Small intestine (tissue), 7 donors: Measurements from ENCODE around the gene GNAZ. TPM values are rescaled to one million over a fixed set of nuclear protein-coding genes. Genes with fewer than 3 reads are reported as not detected.

Source experiments
- DNase-seq, 2 donors: peaks; one replicate each; pipeline versions ENCODE4 v3.0.0 to v3.0.0-alpha.2; 2013
- FAIRE-seq: peaks from 2 replicates; lab custom pipeline; 2012; peaks lifted over from hg19 to GRCh38; lab: Jason Lieb, UNC
- H3K27ac ChIP-seq, 3 donors: one replicate each; pipeline ENCODE4 v1.5.1; 2013; ENCODE audit warnings: low read length in 2 of 3, mild to moderate bottlenecking in 2 of 3, control low read depth in 1 of 3, inconsistent platforms in 1 of 3, low read depth in 1 of 3, moderate library complexity in 1 of 3
- H3K27me3 ChIP-seq, 3 donors: one replicate each; pipeline ENCODE4 v1.6.1; 2013; ENCODE audit warnings: low read length in 3 of 3, inconsistent platforms in 1 of 3; ENCODE audit not compliant: control insufficient read depth in 3 of 3, insufficient read depth in 3 of 3
- H3K36me3 ChIP-seq, 3 donors: one replicate each; pipeline ENCODE4 v1.6.1; 2013; ENCODE audit warnings: low read length in 3 of 3, inconsistent platforms in 1 of 3, low read depth in 1 of 3, mild to moderate bottlenecking in 1 of 3, moderate library complexity in 1 of 3; ENCODE audit not compliant: control insufficient read depth in 3 of 3, insufficient read depth in 2 of 3
- H3K4me1 ChIP-seq, 3 donors: one replicate each; pipeline ENCODE4 v1.6.1; 2013; ENCODE audit warnings: low read length in 2 of 3, inconsistent platforms in 1 of 3, low read depth in 1 of 3, mild to moderate bottlenecking in 1 of 3, moderate library complexity in 1 of 3; ENCODE audit not compliant: control insufficient read depth in 3 of 3, insufficient read depth in 2 of 3
- H3K4me3 ChIP-seq, 3 donors: one replicate each; pipeline ENCODE4 v1.5.1; 2013; ENCODE audit warnings: low read length in 3 of 3, control low read depth in 1 of 3, inconsistent platforms in 1 of 3, low read depth in 1 of 3, mild to moderate bottlenecking in 1 of 3, moderate library complexity in 1 of 3
- H3K9me3 ChIP-seq, 2 donors: one replicate each; pipeline ENCODE4 v1.6.1; 2013; ENCODE audit warnings: low read depth in 1 of 2, low read length in 1 of 2; ENCODE audit not compliant: control insufficient read depth in 2 of 2, insufficient read depth in 1 of 2
- WGBS, 3 donors: extraction: QIAGEN DNeasy Blood & Tissue Kit; methylation state at CpG; one replicate each; pipeline ENCODE4 v1.1.7; 2013; 5-methylcytosine and 5-hydroxymethylcytosine counted together
- polyA plus RNA-seq, 4 donors: library from polyadenylated mRNA; stranded (reverse) in 3 of 4; unstranded in 1 of 4; fragments of 200-250 nt in 3 of 4; fragments of 120-200 nt in 1 of 4; gene quantifications; one replicate each; pipeline versions ENCODE4 v1.2.1 to v1.2.3, GENCODE V29; 2013
- donor health status: healthy with polysubstance abuse.
- donor health status: control.
- donor health status: control.
- donor health status: Bipolar disorder and iron deficiency.
- donor health status: healthy.

The GNAZ gene
- polyA plus RNA-seq, 4 donors, result 0.55 to 3.6 (median 2.7) TPM

DNA sequence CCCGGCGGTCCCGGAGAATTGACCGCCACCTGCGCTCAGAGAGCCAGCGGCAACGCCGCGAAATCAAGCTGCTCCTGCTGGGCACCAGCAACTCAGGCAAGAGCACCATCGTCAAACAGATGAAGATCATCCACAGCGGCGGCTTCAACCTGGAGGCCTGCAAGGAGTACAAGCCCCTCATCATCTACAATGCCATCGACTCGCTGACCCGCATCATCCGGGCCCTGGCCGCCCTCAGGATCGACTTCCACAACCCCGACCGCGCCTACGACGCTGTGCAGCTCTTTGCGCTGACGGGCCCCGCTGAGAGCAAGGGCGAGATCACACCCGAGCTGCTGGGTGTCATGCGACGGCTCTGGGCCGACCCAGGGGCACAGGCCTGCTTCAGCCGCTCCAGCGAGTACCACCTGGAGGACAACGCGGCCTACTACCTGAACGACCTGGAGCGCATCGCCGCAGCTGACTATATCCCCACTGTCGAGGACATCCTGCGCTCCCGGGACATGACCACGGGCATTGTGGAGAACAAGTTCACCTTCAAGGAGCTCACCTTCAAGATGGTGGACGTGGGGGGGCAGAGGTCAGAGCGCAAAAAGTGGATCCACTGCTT, 25.5 kb downstream of the GNAZ start:
- FAIRE-seq (no peak), DNase-seq (no peak)
- Histone ChIP-seq H3K4me3 (no peak overlapping the region), H3K36me3 (no peaks in the 10 kb centered on the region), H3K27me3 (no peaks in the 10 kb centered on the region), H3K27ac (no peak overlapping the region), H3K9me3 (no peaks in the 10 kb centered on the region), H3K4me1 (no peaks in the 10 kb centered on the region)
- WGBS, 3 donors, result 95 to 96% (median 96%) methylated on average over 43 to 45 of the region's 45 CpGs

DNA sequence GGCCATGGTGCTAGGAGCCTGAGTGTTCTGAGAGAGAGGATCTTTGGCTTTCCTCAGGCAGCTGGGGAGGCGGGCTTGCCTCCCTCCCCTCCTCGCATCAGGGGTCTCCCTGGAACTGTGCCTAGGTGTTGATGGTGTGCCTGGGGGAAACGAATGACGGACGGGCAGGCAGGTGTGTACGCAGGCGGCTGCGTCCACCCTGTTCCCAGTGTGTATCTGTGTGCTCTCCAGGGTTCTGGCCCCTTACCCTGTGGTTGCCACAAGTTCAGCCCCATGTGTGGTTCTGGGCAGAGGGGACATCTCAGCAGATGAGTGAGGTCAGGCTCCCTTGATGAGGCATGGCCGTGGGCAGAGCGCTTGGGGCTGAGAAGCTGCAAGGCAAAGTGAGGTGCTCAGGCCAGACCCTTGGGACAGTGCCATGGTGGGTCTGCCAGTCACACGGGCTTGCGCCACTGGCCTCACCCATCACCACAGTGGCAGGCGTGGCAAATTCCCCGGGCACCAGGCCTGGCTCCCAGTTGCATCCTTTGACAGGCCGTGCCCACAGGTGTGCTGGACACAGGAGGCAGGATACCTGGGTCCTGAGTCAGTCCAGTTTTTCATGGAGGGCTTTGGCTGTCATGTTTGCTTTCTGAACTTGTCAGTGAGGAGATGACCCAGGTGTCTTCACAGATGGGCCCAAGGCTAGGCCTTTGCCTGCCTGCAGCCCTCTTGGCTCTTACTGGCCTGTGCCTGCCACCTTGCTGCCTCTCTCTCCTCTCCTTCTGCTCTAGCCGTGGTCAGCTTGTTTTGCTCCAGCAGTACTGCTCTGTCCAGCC, 27.3 kb downstream of the GNAZ start:
- H3K4me3 ChIP-seq, result no peak overlapping the region
- DNase-seq, result no peak
- no peak for FAIRE-seq
- H3K27ac ChIP-seq, result peak overlapping the region in 1 of 3 donors; percentile 22
- 88 to 94% (median 90%) methylated on average over 14 to 16 of the region's 16 CpGs for WGBS, 3 donors
- no peaks in the 10 kb centered on the region for H3K36me3 ChIP-seq
- no peaks in the 10 kb centered on the region for H3K9me3 ChIP-seq
- H3K4me1 ChIP-seq, result no peaks in the 10 kb centered on the region
- no peaks in the 10 kb centered on the region for H3K27me3 ChIP-seq

DNA sequence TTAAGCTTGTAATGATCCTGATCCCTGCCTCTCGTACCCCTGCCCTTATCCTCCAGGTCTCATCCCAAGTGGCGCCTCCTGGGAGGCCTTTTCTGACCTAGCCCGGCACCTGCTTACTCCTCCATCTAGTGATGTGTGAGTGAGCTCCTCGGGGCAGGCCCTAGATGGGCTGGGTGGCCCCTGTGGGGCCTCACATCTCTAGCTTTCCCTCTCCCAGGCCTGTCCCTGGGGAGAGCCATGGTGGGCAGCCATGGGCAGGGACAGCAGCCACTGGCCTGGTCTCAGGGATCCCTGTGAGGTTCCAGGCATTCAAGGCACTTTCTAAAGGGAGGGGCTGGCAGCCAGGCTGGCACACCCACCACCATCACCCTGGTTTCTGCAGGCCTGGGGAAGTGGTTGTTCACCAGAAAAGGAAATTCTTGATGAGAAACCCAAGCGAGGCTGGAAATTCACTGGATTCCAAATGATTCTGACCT, 27.9 kb downstream of the GNAZ start:
- H3K27me3 ChIP-seq, result no peaks in the 10 kb centered on the region
- FAIRE-seq (no peak), DNase-seq (no peak)
- no peaks in the 10 kb centered on the region for H3K36me3 ChIP-seq
- no peak overlapping the region for H3K4me3 ChIP-seq
- no peaks in the 10 kb centered on the region for H3K4me1 ChIP-seq
- WGBS, 3 donors, result 74 to 82% (median 81%) methylated on average over 5 of the region's 5 CpGs
- H3K9me3 ChIP-seq, result no peaks in the 10 kb centered on the region
- peak overlapping the region in 1 of 3 donors; percentile 38 for H3K27ac ChIP-seq

DNA sequence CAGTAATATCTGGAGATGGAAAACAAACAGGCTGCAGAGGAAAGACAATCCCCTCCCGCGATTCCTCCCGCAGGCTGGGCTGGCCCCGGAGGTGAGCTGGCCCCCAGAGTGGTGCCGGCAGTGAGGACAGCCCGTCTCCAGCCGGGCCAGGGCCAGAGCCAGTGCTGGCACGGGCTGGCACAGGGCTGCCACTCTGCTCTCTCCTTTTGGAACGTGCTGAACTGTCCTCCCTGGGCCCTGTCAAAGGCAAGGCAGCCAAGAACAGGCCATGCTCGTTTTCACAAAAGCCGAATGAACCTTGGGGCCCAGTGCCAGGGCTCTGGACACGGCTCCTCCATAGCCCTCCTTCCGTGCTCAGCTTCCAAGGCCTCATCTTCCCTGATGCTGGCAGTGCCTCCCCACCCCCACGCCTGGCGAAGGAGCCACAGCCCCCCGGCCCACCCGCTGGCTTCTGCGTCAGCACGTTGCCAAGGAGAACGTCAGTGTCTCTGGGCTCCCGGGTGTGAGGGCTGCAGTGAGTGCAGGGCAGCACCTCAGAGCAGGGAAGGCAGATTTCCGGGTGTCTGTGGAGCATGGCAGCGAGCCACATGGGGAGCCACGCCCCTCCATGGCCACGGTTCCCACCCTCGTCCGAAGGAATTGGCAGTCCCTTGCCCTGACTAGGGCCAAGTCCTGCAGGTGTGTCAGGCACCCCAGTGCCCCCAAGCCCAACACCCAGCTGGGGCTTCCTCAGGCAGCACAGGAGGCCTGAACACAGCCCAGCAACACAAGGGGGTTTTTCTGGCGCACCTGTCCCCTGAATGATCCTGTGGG, 28.6 kb downstream of the GNAZ start:
- WGBS, 3 donors, result 13 to 52% (median 50%) methylated on average over 26 to 28 of the region's 28 CpGs
- no peaks in the 10 kb centered on the region for H3K27me3 ChIP-seq
- peak in 1 of 2 donors; percentile 51 for DNase-seq
- no peak overlapping the region for H3K4me3 ChIP-seq
- no peaks in the 10 kb centered on the region for H3K4me1 ChIP-seq
- no peaks in the 10 kb centered on the region for H3K36me3 ChIP-seq
- no peaks in the 10 kb centered on the region for H3K9me3 ChIP-seq
- H3K27ac ChIP-seq, result peak overlapping the region in 1 of 3 donors; percentile 38
- FAIRE-seq, result no peak

DNA sequence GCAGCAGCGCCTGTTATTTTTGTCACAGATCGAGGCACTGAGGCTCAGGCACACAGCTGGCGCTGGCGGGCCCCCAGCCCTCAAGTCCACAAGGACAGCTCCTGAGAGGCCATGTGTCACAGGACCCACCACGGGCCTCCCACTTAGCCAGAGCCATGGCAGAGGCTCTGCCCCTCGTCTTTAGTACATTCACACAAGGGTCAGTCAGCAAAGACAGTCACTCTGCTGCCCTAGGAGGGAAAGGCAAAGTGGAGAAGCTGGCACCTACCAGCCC, 29.1 kb downstream of the GNAZ start:
- no peak overlapping the region for H3K27ac ChIP-seq

DNA sequence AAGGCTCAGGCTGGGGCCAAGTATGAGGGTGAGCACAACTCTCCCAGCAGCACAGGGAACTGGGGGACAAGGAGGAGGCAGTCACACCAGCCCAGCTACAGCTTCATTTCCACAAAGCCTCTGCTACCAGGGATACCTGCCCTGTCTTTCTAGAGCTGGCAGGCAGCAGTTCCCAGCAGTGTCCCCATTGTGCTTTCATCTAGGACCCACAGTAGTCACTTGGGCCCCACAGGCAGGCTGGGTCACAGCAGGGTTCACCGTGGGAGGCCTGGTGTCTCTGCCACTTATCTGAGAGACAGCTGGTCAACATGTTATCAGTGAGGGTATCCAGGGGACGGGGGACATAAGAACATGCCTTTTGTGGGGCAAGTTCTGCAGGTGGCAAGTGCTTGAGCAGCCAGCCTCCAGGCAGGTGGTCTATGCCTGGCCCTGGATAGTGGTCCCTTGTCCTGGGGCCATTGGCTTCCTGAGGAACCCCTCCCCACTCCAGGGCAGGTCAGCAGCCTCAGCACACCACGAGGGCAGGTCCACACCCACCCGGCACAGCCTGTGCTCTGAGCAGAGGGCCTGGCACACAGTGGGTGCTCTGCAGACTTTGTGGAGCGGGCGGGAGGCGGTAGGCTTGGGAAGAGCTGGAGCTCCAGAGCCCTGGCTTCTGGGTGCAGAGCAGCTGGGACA, 29.9 kb downstream of the GNAZ start:
- no peak overlapping the region for H3K4me3 ChIP-seq
- H3K9me3 ChIP-seq, result no peaks in the 10 kb centered on the region
- no peak for DNase-seq
- no peaks in the 10 kb centered on the region for H3K36me3 ChIP-seq
- no peak overlapping the region for H3K27ac ChIP-seq
- no peaks in the 10 kb centered on the region for H3K27me3 ChIP-seq
- FAIRE-seq, result no peak
- 77 to 83% (median 82%) methylated on average over 7 of the region's 7 CpGs for WGBS, 3 donors
- no peaks in the 10 kb centered on the region for H3K4me1 ChIP-seq

More for the DNA sequence above, 29.1 kb downstream of the GNAZ start:
- H3K9me3 ChIP-seq, result no peaks in the 10 kb centered on the region
- DNase-seq (no peak), FAIRE-seq (no peak)
- no peaks in the 10 kb centered on the region for H3K36me3 ChIP-seq
- H3K27me3 ChIP-seq, result no peaks in the 10 kb centered on the region
- no peak overlapping the region for H3K4me3 ChIP-seq
- no peaks in the 10 kb centered on the region for H3K4me1 ChIP-seq
- 72 to 84% (median 73%) methylated on average over 6 of the region's 6 CpGs for WGBS, 3 donors

DNA sequence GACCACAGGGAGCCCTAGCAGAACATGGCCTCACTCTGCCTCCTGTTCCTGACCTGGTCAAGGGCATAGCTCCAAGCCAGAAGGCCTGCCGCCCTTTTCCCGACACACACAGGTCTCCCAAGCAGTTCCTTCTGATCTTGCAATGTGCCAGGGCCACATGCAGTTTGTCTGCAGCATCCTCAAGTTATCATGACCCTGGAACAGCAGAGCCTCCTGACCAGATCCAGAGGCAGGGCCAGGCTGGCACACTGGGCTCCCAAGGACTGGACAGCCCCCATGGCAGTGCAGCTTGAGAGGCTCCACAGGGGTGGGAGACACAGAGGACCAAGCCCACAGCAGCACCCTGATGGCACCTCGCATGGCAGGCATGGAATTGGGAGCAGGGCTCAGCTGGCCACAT, 31.2 kb downstream of the GNAZ start:
- H3K9me3 ChIP-seq, result no peaks in the 10 kb centered on the region
- FAIRE-seq (no peak), DNase-seq (no peak)
- WGBS, 3 donors, result 90 to 95% (median 92%) methylated on average over 3 of the region's 3 CpGs
- H3K27me3 ChIP-seq, result no peaks in the 10 kb centered on the region
- no peaks in the 10 kb centered on the region for H3K4me1 ChIP-seq
- H3K27ac ChIP-seq, result no peak overlapping the region
- no peak overlapping the region for H3K4me3 ChIP-seq
- no peaks in the 10 kb centered on the region for H3K36me3 ChIP-seq
